Fibroblast of lung (primary cell): ENCODE results near the gene VAV2. TPM values are rescaled to one million over a fixed set of nuclear protein-coding genes. Genes with fewer than 3 reads are reported as not detected.

Experiments used
- DNase-seq, 2 donors: peaks; one replicate each; pipeline versions ENCODE4 v3.0.0 to v3.0.0-alpha.2; 2010; ENCODE audit warnings: low read depth in 2 of 2
- H2AFZ ChIP-seq: 2 replicates; pipeline ENCODE4 v1.5.1; 2012; ENCODE audit warnings: low read length, control low read depth, inconsistent platforms
- H3K27ac ChIP-seq: 2 replicates; pipeline ENCODE4 v1.5.1; 2011; ENCODE audit warnings: low read length, control low read depth; ENCODE audit not compliant: insufficient read depth
- H3K27me3 ChIP-seq: 2 replicates; pipeline ENCODE4 v1.5.1; 2011; ENCODE audit warnings: mild to moderate bottlenecking, low read length; ENCODE audit not compliant: control insufficient read depth, insufficient read depth
- H3K36me3 ChIP-seq: 2 replicates; pipeline ENCODE4 v1.5.1; 2011; ENCODE audit warnings: low read length; ENCODE audit not compliant: control insufficient read depth, insufficient read depth
- H3K4me1 ChIP-seq: 2 replicates; pipeline ENCODE4 v1.5.1; 2011; ENCODE audit warnings: low read length; ENCODE audit not compliant: control insufficient read depth, insufficient read depth; ENCODE audit errors: extremely low read depth
- H3K4me2 ChIP-seq: 2 replicates; pipeline ENCODE4 v1.5.1; 2011; ENCODE audit warnings: low read length, control low read depth; ENCODE audit not compliant: insufficient read depth; ENCODE audit errors: extremely low read depth
- H3K4me3 ChIP-seq, 4 experiments: fragments of 200-600 bp in 1 of 4; sonication (generic) in 1 of 4; replicated peaks in 1 of 4; 2 replicates each; pipeline ENCODE4 v1.5.1; 2011 to 2016; ENCODE audit warnings: low read length in 4 of 4, low read depth in 3 of 4, mild to moderate bottlenecking in 3 of 4, control low read depth in 2 of 4, inconsistent platforms in 1 of 4, mixed read lengths in 1 of 4; ENCODE audit not compliant: insufficient read depth in 1 of 4; ENCODE audit errors: control extremely low read depth in 1 of 4
- H3K79me2 ChIP-seq: 2 replicates; pipeline ENCODE4 v1.5.1; 2012; ENCODE audit warnings: mild to moderate bottlenecking, low read length, inconsistent platforms; ENCODE audit not compliant: control insufficient read depth, insufficient read depth
- H3K9ac ChIP-seq: 2 replicates; pipeline ENCODE4 v1.5.1; 2011; ENCODE audit warnings: mild to moderate bottlenecking, low read length, control low read depth; ENCODE audit not compliant: insufficient read depth
- H3K9me3 ChIP-seq: 2 replicates; pipeline ENCODE4 v1.5.1; 2012; ENCODE audit warnings: low read depth, low read length; ENCODE audit not compliant: control insufficient read depth, insufficient read depth
- H4K20me1 ChIP-seq: 2 replicates; pipeline ENCODE4 v1.5.1; 2011; ENCODE audit warnings: low read length; ENCODE audit not compliant: control insufficient read depth, insufficient read depth; ENCODE audit errors: extremely low read depth
- CTCF ChIP-seq, 2 donors: IDR thresholded peaks in 1 of 2; conservative IDR thresholded peaks in 1 of 2; 1 replicate in 1 of 2; 2 replicates in 1 of 2; pipeline ENCODE4 v1.5.1; 2011 to 2012; ENCODE audit warnings: low read length in 2 of 2, control low read depth in 1 of 2, inconsistent platforms in 1 of 2, low read depth in 1 of 2, mild to moderate bottlenecking in 1 of 2
- EZH2 ChIP-seq: IDR thresholded peaks from 2 replicates; pipeline ENCODE4 v1.5.1; 2012; ENCODE audit warnings: low read length, control low read depth, mild to moderate bottlenecking; ENCODE audit errors: missing control alignments
- polyA plus RNA-seq, 2 donors: library from polyadenylated mRNA; depleted of rRNA in 1 of 2; stranded (reverse) in 1 of 2; unstranded in 1 of 2; fragments of >200 nt; gene quantifications; 2 replicates each; pipeline ENCODE4 v1.2.1, GENCODE V29; 2011 to 2012; ENCODE audit warnings: missing spikeins in 1 of 2
- total RNA-seq: library from RNA; depleted of rRNA; stranded (reverse); fragments of >200 nt; gene quantifications from 2 replicates; pipeline ENCODE4 v1.2.1, GENCODE V29; 2014

Gene VAV2
- total and polyA plus RNA-seq, 2 donors (not counting 1 experiment from before 2014, with no cell fraction given): 13.7 to 17.7 TPM

GRCh38 chr9:133932633-133933032 is 59.5 kb downstream of the VAV2 start:
- Histone ChIP-seq H2AFZ (no peak overlapping the region), H3K4me2 (no peak overlapping the region), H3K27me3 (no peaks in the 10 kb centered on the region), H3K9ac (no peak overlapping the region), H3K27ac (no peak overlapping the region), H4K20me1 (peaks cover 2% of the 10 kb centered on the region), H3K79me2 (peaks cover 9% of the 10 kb centered on the region), H3K9me3 (no peaks in the 10 kb centered on the region), H3K36me3 (peaks cover 5% of the 10 kb centered on the region), H3K4me1 (peaks cover 10% of the 10 kb centered on the region), H3K4me3 (no peak overlapping the region)
- TF ChIP-seq CTCF (conservative IDR thresholded peaks at IDR 0.05 in 1 of 2, IDR thresholded peaks at IDR 0.05 in 1 of 2; ENCODE audit: low read depth in 1 of 2, low read length in 2 of 2): no peak
- no peak for TF ChIP-seq EZH2
- no peak for DNase-seq

GRCh38 chr9:133932181-133932580 is 59.9 kb downstream of the VAV2 start:
- H3K4me1 ChIP-seq: peaks cover 10% of the 10 kb centered on the region
- H3K36me3 ChIP-seq: peaks cover 2% of the 10 kb centered on the region
- H3K9ac ChIP-seq: no peak overlapping the region
- peaks cover 2% of the 10 kb centered on the region for H4K20me1 ChIP-seq
- TF ChIP-seq CTCF (conservative IDR thresholded peaks at IDR 0.05 in 1 of 2, IDR thresholded peaks at IDR 0.05 in 1 of 2; ENCODE audit: low read depth in 1 of 2, low read length in 2 of 2): no peak
- no peak for TF ChIP-seq EZH2
- H2AFZ ChIP-seq: no peak overlapping the region
- H3K4me2 ChIP-seq: peak overlapping the region; percentile 3
- H3K27me3 ChIP-seq: no peaks in the 10 kb centered on the region
- peak; percentile 28 to 55 for DNase-seq
- no peak overlapping the region for H3K4me3 ChIP-seq
- peaks cover 9% of the 10 kb centered on the region for H3K79me2 ChIP-seq
- H3K9me3 ChIP-seq: no peaks in the 10 kb centered on the region
- H3K27ac ChIP-seq: no peak overlapping the region

- Histone ChIP-seq H4K20me1 (peaks cover 2% of the 10 kb centered on the region), H3K79me2 (peaks cover 15% of the 10 kb centered on the region)
Measured at GRCh38 chr9:133930682-133931485, 61.2 kb downstream of the VAV2 start.

More at GRCh38 chr9:133930682-133931485, 61.2 kb downstream of the VAV2 start:
- no peaks in the 10 kb centered on the region for H3K9me3 ChIP-seq
- no peak for DNase-seq
- H3K4me2 ChIP-seq: no peak overlapping the region
- H3K9ac ChIP-seq: no peak overlapping the region
- H3K36me3 ChIP-seq: no peaks in the 10 kb centered on the region
- no peaks in the 10 kb centered on the region for H3K27me3 ChIP-seq
- H3K4me3 ChIP-seq: no peak overlapping the region
- peaks cover 8% of the 10 kb centered on the region for H3K4me1 ChIP-seq
- TF ChIP-seq CTCF (conservative IDR thresholded peaks at IDR 0.05 in 1 of 2, IDR thresholded peaks at IDR 0.05 in 1 of 2; ENCODE audit: low read depth in 1 of 2, low read length in 2 of 2) (no peak), EZH2 (no peak)
- H3K27ac ChIP-seq: no peak overlapping the region
- no peak overlapping the region for H2AFZ ChIP-seq
